GM23248 (cell line): ENCODE data around the gene UTS2R. TPM values are rescaled to one million over a fixed set of nuclear protein-coding genes. Genes with fewer than 3 reads are reported as not detected.

ENCODE experiments used
- DNase-seq: peaks from one replicate; pipeline ENCODE4 v3.0.0-alpha.2; 2015
- H2AFZ ChIP-seq: fragments of 200-600 bp; sonication (generic); 2 replicates; pipeline ENCODE4 v1.6.1; 2016; ENCODE audit warnings: antibody characterized with exemption
- H3F3A ChIP-seq: fragments of 200-600 bp; sonication (generic); 2 replicates; pipeline ENCODE4 v1.6.1; 2016; ENCODE audit warnings: mild to moderate bottlenecking, antibody characterized with exemption, mixed run types; ENCODE audit not compliant: insufficient read depth
- H3K27ac ChIP-seq: fragments of 200-600 bp; sonication (generic); 2 replicates; pipeline ENCODE4 v1.5.1; 2016; ENCODE audit warnings: mild to moderate bottlenecking
- H3K27me3 ChIP-seq: fragments of 200-600 bp; sonication (generic); replicated peaks from 2 replicates; pipeline ENCODE4 v1.6.1; 2016; ENCODE audit warnings: mild to moderate bottlenecking; ENCODE audit not compliant: insufficient read depth
- H3K36me3 ChIP-seq: fragments of 200-600 bp; sonication (generic); 2 replicates; pipeline ENCODE4 v1.6.1; 2016; ENCODE audit warnings: low read depth, mild to moderate bottlenecking
- H3K4me1 ChIP-seq: fragments of 200-600 bp; sonication (generic); 2 replicates; pipeline ENCODE4 v1.6.1; 2016; ENCODE audit warnings: mild to moderate bottlenecking; ENCODE audit not compliant: insufficient read depth
- H3K4me2 ChIP-seq: fragments of 200-600 bp; sonication (generic); one replicate; pipeline ENCODE4 v1.6.1; 2016; ENCODE audit warnings: mild to moderate bottlenecking; ENCODE audit not compliant: unreplicated experiment
- H3K4me3 ChIP-seq: fragments of 200-600 bp; sonication (generic); 2 replicates; pipeline ENCODE4 v1.5.1; 2016; ENCODE audit warnings: mild to moderate bottlenecking
- H3K79me2 ChIP-seq: fragments of 200-600 bp; sonication (generic); 2 replicates; pipeline ENCODE4 v1.6.1; 2016; ENCODE audit warnings: mild to moderate bottlenecking; ENCODE audit not compliant: insufficient read depth
- H3K9ac ChIP-seq: fragments of 200-600 bp; sonication (generic); 2 replicates; pipeline ENCODE4 v1.6.1; 2016; ENCODE audit warnings: mild to moderate bottlenecking
- H3K9me2 ChIP-seq: fragments of 200-600 bp; sonication (generic); 2 replicates; pipeline ENCODE4 v1.6.1; 2016; ENCODE audit warnings: mixed run types, mild to moderate bottlenecking, moderate library complexity; ENCODE audit not compliant: insufficient read depth
- H3K9me3 ChIP-seq: fragments of 200-600 bp; sonication (generic); one replicate; pipeline ENCODE4 v1.6.1; 2017; ENCODE audit warnings: low read depth
- H4K20me1 ChIP-seq: fragments of 200-600 bp; sonication (generic); 2 replicates; pipeline ENCODE4 v1.6.0; 2016; ENCODE audit not compliant: insufficient read depth
- EZH2 ChIP-seq: fragments of 200-600 bp; sonication (generic); IDR thresholded peaks from 2 replicates; pipeline ENCODE4 v1.6.1; 2018; ENCODE audit warnings: antibody characterized with exemption, mild to moderate bottlenecking; ENCODE audit not compliant: insufficient read depth, poor library complexity, severe bottlenecking
- EZH2phosphoT487 ChIP-seq: fragments of 200-600 bp; sonication (generic); IDR thresholded peaks from 2 replicates; pipeline ENCODE4 v1.6.1; 2018; ENCODE audit warnings: antibody characterized with exemption, moderate library complexity, mild to moderate bottlenecking, low read depth; ENCODE audit not compliant: insufficient read depth
- WGBS, 2 experiments: methylation state at CpG; one replicate each; pipeline ENCODE4 v1.1.6; 2015 to 2017; ENCODE audit warnings: low lambda C conversion rate in 2 of 2, low coverage in 1 of 2; ENCODE audit errors: missing lambda C conversion rate in 2 of 2; 5-methylcytosine and 5-hydroxymethylcytosine counted together
- in situ Hi-C: fragments of 300-500 bp; cut with MboI; formaldehyde crosslinking; loops from 2 replicates; pipeline ENCODE4 v1.15.0; 2020
- polyA plus RNA-seq: library from polyadenylated mRNA; unstranded; fragments of >200 nt; fragmentation: Nextera tagmentation; extraction: Ambion mirVana; gene quantifications from 2 replicates; pipeline ENCODE4 v1.2.1, GENCODE V29; 2016
- total RNA-seq: library from RNA; depleted of rRNA; stranded (reverse); fragments of >200 nt; shearing (Covaris generic); gene quantifications from 2 replicates; pipeline ENCODE4 v1.2.3, GENCODE V29; 2014

UTS2R gene
- total and polyA plus RNA-seq, 2 experiments from 2014 or later, result not detected

DNA sequence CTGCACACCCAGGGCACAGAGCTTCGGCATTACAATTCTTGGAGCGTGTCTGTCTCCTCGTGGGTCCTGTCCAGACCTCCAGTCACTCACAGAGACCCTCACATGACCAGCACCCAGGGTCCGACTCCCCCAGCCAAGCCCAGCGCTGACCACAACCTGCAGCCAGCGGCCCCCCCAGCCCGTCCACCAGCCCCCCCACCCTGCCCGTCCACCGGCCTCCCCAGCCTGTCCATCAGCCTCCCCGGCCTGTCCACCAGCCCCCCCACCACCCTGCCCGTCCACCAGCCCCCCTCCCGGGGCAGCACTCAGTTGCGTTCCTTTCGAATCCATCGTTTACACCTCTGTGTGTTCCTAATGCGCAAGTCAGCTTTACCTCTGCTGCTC, 43.8 kb upstream of the UTS2R start:
- no peaks in the 10 kb centered on the region for H3F3A ChIP-seq
- TF ChIP-seq EZH2phosphoT487 (no peak), EZH2 (no peak)
- no peak overlapping the region for H2AFZ ChIP-seq
- H3K4me1 ChIP-seq, result no peaks in the 10 kb centered on the region
- 59 to 78% methylated on average over 11 to 16 of the region's 16 CpGs for WGBS, 2 experiments
- DNase-seq, result no peak
- H3K9me2 ChIP-seq, result no peaks in the 10 kb centered on the region
- H3K27ac ChIP-seq, result no peak overlapping the region
- no peak overlapping the region for H3K9ac ChIP-seq
- H3K27me3 ChIP-seq, result 0 out of 2 replicates have a peak, but pooled peaks cover 3% of the 10 kb centered on the region
- in situ Hi-C loops, result no loop called here
- H3K9me3 ChIP-seq, result no peaks in the 10 kb centered on the region
- H3K79me2 ChIP-seq, result no peaks in the 10 kb centered on the region
- H3K36me3 ChIP-seq, result no peaks in the 10 kb centered on the region
- H4K20me1 ChIP-seq, result no peaks in the 10 kb centered on the region
- no peak overlapping the region for H3K4me2 ChIP-seq
- no peak overlapping the region for H3K4me3 ChIP-seq

DNA sequence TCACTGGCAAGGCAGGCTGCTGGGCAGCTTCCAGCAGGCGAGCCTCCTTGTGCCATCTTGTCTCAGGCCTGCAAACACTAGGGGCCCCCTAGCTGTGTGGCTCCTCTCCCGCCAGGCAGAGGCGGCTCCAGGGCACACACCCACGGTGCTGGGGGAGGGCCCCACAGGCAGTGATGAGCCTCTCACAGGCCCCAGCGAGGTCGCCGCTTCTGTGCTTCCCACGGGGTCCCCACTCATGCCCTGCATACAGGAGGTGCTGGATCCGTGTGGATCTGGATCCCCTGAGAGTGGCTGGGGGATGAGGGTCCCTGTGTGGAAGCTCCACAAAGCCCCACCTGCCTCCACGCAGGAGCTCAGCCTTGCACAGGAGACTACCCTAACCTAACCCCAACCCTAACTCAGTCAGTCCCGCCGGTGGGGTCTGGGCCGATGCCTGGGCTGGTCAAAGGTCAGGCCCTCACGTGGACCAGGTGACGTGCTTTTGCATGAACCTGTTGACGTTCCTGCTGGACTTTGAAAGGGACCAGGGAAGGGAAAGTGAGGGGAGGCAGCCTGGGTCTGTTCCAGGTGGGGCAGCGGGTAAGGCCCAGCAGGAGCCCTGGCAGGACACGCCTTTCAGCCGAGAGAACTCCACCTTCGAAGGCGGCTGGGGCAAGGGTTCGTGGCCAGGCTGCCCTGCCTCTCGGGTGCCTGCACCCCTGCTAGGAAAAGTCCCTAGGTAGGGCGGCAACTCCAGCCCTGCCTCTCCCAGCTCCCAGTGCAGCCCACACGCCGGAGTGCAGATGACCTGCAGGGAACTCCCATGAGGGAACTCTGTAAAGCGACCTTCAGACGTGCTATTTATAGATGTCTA, 43.2 kb upstream of the UTS2R start:
- WGBS, 2 experiments, result 75 to 76% methylated on average over 28 of the region's 28 CpGs
- Histone ChIP-seq H3K27ac (no peak overlapping the region), H3K9me3 (no peaks in the 10 kb centered on the region), H3K4me1 (no peaks in the 10 kb centered on the region), H3K79me2 (no peaks in the 10 kb centered on the region), H2AFZ (no peak overlapping the region), H3K4me2 (no peak overlapping the region), H3K4me3 (no peak overlapping the region), H3K9me2 (no peaks in the 10 kb centered on the region), H3K9ac (no peak overlapping the region), H3F3A (no peaks in the 10 kb centered on the region), H4K20me1 (no peaks in the 10 kb centered on the region), H3K36me3 (no peaks in the 10 kb centered on the region), H3K27me3 (peaks cover 9% of the 10 kb centered on the region)
- in situ Hi-C loops, result no loop called here
- DNase-seq, result no peak
- no peak for TF ChIP-seq EZH2phosphoT487

DNA sequence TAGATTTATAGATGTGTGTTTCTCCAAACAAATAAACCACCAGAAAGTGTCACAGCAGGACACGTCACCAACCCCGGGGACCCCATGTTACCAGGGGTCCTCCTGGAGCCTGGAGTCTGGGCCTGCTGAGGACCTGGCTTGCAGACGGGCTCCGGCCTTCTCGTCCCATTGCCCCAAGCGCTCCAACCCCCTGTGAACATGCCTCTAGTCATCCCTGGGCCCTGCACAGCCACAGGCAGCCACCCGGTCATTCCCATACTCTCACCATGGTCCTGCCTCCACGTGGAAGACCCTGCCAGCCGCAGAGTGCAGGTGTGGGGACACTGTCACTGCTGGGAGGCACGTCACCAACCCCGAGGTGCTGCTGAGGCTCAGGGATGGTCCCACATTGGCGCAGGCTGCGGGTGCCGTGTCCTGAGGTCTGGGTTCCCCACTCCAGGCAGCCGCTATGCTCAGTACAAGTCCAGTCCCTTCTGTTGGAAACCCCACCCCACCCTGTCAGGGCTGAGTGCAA, 42.5 kb upstream of the UTS2R start:
- no peak overlapping the region for H3K27ac ChIP-seq
- H3K4me3 ChIP-seq, result no peak overlapping the region
- DNase-seq, result no peak
- H3K4me1 ChIP-seq, result no peaks in the 10 kb centered on the region
- TF ChIP-seq EZH2phosphoT487, result no peak
- no peak for TF ChIP-seq EZH2
- no peak overlapping the region for H2AFZ ChIP-seq
- H4K20me1 ChIP-seq, result no peaks in the 10 kb centered on the region
- no peaks in the 10 kb centered on the region for H3K9me3 ChIP-seq
- no peaks in the 10 kb centered on the region for H3K36me3 ChIP-seq
- no peaks in the 10 kb centered on the region for H3K79me2 ChIP-seq
- H3F3A ChIP-seq, result no peaks in the 10 kb centered on the region
- no peak overlapping the region for H3K4me2 ChIP-seq
- 90 to 91% methylated on average over 12 to 15 of the region's 15 CpGs for WGBS, 2 experiments
- in situ Hi-C loops, result no loop called here
- H3K9ac ChIP-seq, result no peak overlapping the region
- peaks cover 9% of the 10 kb centered on the region for H3K27me3 ChIP-seq
- no peaks in the 10 kb centered on the region for H3K9me2 ChIP-seq

DNA sequence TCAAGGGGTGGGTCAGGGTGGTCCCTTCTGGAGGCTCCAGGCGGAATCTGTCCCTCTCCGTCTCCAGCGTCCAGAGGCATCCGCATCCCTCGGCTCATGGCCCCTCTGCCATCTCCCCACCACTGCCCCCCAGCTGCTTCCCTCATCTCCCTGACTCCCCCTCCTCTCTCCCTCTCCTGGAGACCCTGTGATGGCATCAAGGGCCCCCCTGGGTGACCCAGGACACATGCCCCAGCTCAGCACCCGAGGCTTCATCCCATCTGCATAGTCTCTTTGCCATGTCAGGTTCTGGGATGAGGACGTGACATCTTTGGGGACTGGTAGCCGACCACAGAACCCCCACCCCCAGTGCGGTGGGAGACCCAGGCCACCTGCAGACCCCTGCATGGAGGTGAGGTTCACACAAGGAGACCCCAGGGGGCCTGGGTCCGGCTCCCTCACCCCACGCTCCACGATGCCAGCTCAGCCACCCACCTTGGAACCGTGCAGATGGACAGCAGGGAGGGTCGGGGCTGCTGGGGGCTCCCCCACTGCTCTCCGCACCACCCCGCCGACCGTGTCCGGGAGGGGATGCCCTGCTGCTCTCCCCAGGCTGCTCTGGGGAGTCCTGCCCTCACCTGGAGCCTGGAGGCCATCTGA, 41.8 kb upstream of the UTS2R start:
- Histone ChIP-seq H3K27me3 (peaks cover 9% of the 10 kb centered on the region), H3K4me2 (no peak overlapping the region), H3K27ac (no peak overlapping the region), H3F3A (no peaks in the 10 kb centered on the region), H3K9ac (no peak overlapping the region), H4K20me1 (no peaks in the 10 kb centered on the region), H2AFZ (no peak overlapping the region), H3K79me2 (no peaks in the 10 kb centered on the region), H3K9me3 (no peaks in the 10 kb centered on the region), H3K36me3 (no peaks in the 10 kb centered on the region), H3K4me3 (no peak overlapping the region), H3K9me2 (no peaks in the 10 kb centered on the region), H3K4me1 (no peaks in the 10 kb centered on the region)
- in situ Hi-C loops, result no loop called here
- WGBS, 2 experiments, result 83% methylated on average over 15 to 19 of the region's 19 CpGs
- DNase-seq, result no peak
- TF ChIP-seq EZH2phosphoT487 (no peak), EZH2 (no peak)
